NCI-H524 (cell line): ENCODE results near the gene RRAS2.
"Not testable (repeated sequence)": the region's sequence is repeated elsewhere in the genome, so short reads cannot be mapped to it uniquely, and the experiment has no call there.

Experiments
- DNase-seq, 2 experiments: peaks; one replicate each; lab custom pipeline; 2025; lab: John Stamatoyannopoulos, UW

Gene RRAS2

GRCh38 chr11:14306481-14306880 is 52.5 kb downstream of the RRAS2 start:
- DNase-seq, result no peak

- DNase-seq, result no peak
Observed at GRCh38 chr11:14305649-14306048, 53.3 kb downstream of the RRAS2 start.

GRCh38 chr11:14304601-14305000 is 54.4 kb downstream of the RRAS2 start:
- no peak for DNase-seq

GRCh38 chr11:14300661-14301304 is 58.2 kb downstream of the RRAS2 start:
- peak; percentile 14 to 60 for DNase-seq

- DNase-seq, result no peak
Observed at GRCh38 chr11:14299921-14300320, 59.1 kb downstream of the RRAS2 start.

GRCh38 chr11:14290422-14290821 is 68.6 kb downstream of the RRAS2 start:
- DNase-seq, result no peak

GRCh38 chr11:14288189-14288935 is 70.6 kb downstream of the RRAS2 start:
- no peak for DNase-seq

- not testable (repeated sequence) for DNase-seq
Observed at GRCh38 chr11:14278869-14279268, 80.1 kb downstream of the RRAS2 start.

- no peak for DNase-seq
Observed at GRCh38 chr11:14275076-14275475, 83.9 kb downstream of the RRAS2 start.

GRCh38 chr11:14273895-14274294 is 85.1 kb downstream of the RRAS2 start:
- DNase-seq, result no peak

- no peak for DNase-seq
Observed at GRCh38 chr11:14270690-14271542, 88.1 kb downstream of the RRAS2 start.

GRCh38 chr11:14269692-14270573 is 89.0 kb downstream of the RRAS2 start:
- no peak for DNase-seq

- no peak for DNase-seq
Observed at GRCh38 chr11:14267861-14268635, 90.9 kb downstream of the RRAS2 start.

GRCh38 chr11:14266622-14267021 is 92.4 kb downstream of the RRAS2 start:
- DNase-seq, result no peak

- no peak for DNase-seq
Observed at GRCh38 chr11:14264966-14265365, 94.0 kb downstream of the RRAS2 start.

GRCh38 chr11:14262271-14262846 is 96.6 kb downstream of the RRAS2 start:
- DNase-seq, result no peak

GRCh38 chr11:14261066-14261465 is 97.9 kb downstream of the RRAS2 start:
- no peak for DNase-seq

- DNase-seq, result no peak
Observed at GRCh38 chr11:14259878-14260277, 99.1 kb downstream of the RRAS2 start.

GRCh38 chr11:14259186-14259784 is 99.7 kb downstream of the RRAS2 start:
- peak; percentile 11 to 25 for DNase-seq
